H9 (cell line): Measurements from ENCODE around the gene KRT78. TPM values are rescaled to one million over a fixed set of nuclear protein-coding genes. Genes with fewer than 3 reads are reported as not detected.
A peak's percentile ranks its signal among the peaks of the same experiment; 100 is the strongest.

Source experiments
- DNase-seq: peaks from one replicate; pipeline ENCODE4 v3.0.0-alpha.2; 2017
- H2AFZ ChIP-seq: one replicate; pipeline ENCODE4 v1.6.1; 2013; ENCODE audit warnings: mild to moderate bottlenecking, low read length, control low read depth, moderate library complexity
- H2AK5ac ChIP-seq: 2 replicates; pipeline ENCODE4 v1.6.1; 2013; ENCODE audit warnings: low read length, control low read depth, mixed read lengths; ENCODE audit not compliant: insufficient read length
- H2BK120ac ChIP-seq: one replicate; pipeline ENCODE4 v1.6.1; 2013; ENCODE audit warnings: low read depth, mild to moderate bottlenecking, low read length, control low read depth, inconsistent platforms; ENCODE audit not compliant: poor library complexity, severe bottlenecking
- H2BK12ac ChIP-seq: 2 replicates; pipeline ENCODE4 v1.6.1; 2013; ENCODE audit warnings: low read length, control low read depth, mixed read lengths, low read depth; ENCODE audit not compliant: insufficient read length
- H2BK15ac ChIP-seq: 2 replicates; pipeline ENCODE4 v1.6.1; 2013; ENCODE audit warnings: low read depth, low read length, control low read depth
- H2BK20ac ChIP-seq: one replicate; pipeline ENCODE4 v1.6.1; 2013; ENCODE audit warnings: low read depth, mild to moderate bottlenecking, low read length, control low read depth, inconsistent platforms; ENCODE audit not compliant: poor library complexity, severe bottlenecking
- H2BK5ac ChIP-seq: 2 replicates; pipeline ENCODE4 v1.6.1; 2013; ENCODE audit warnings: low read length, control low read depth, mixed read lengths; ENCODE audit not compliant: insufficient read length
- H3K14ac ChIP-seq: 2 replicates; pipeline ENCODE4 v1.6.1; 2013; ENCODE audit warnings: low read length, control low read depth; ENCODE audit not compliant: insufficient read depth
- H3K18ac ChIP-seq: 2 replicates; pipeline ENCODE4 v1.6.1; 2013; ENCODE audit warnings: low read depth, mild to moderate bottlenecking, mixed read lengths, low read length, control low read depth; ENCODE audit not compliant: insufficient read length
- H3K23ac ChIP-seq: 2 replicates; pipeline ENCODE4 v1.6.1; 2013; ENCODE audit warnings: low read length, control low read depth, mixed read lengths, low read depth; ENCODE audit not compliant: insufficient read length
- H3K23me2 ChIP-seq: 2 replicates; pipeline ENCODE4 v1.6.1; 2013; ENCODE audit warnings: low read depth, mild to moderate bottlenecking, mixed read lengths, low read length, control low read depth; ENCODE audit not compliant: insufficient read length, poor library complexity, severe bottlenecking
- H3K27ac ChIP-seq: 2 replicates; pipeline ENCODE4 v1.5.1; 2013; ENCODE audit warnings: low read length, control low read depth, mixed read lengths, low read depth; ENCODE audit not compliant: insufficient read length
- H3K27me3 ChIP-seq: 2 replicates; pipeline ENCODE4 v1.6.1; 2013; ENCODE audit warnings: low read length, control low read depth, inconsistent platforms; ENCODE audit not compliant: insufficient read depth
- H3K4ac ChIP-seq: 2 replicates; pipeline ENCODE4 v1.6.1; 2013; ENCODE audit warnings: low read depth, mild to moderate bottlenecking, control low read depth, inconsistent platforms, low read length, moderate library complexity
- H3K4me1 ChIP-seq: 2 replicates; pipeline ENCODE4 v1.6.1; 2013; ENCODE audit warnings: low read length, control low read depth, inconsistent platforms; ENCODE audit not compliant: insufficient read depth
- H3K4me2 ChIP-seq: 2 replicates; pipeline ENCODE4 v1.6.1; 2013; ENCODE audit warnings: low read length, control low read depth, mixed read lengths; ENCODE audit not compliant: insufficient read length, insufficient read depth
- H3K56ac ChIP-seq: 2 replicates; pipeline ENCODE4 v1.6.1; 2013; ENCODE audit warnings: low read depth, mild to moderate bottlenecking, mixed read lengths, low read length, control low read depth; ENCODE audit not compliant: insufficient read length
- H3K79me1 ChIP-seq: 2 replicates; pipeline ENCODE4 v1.6.1; 2013; ENCODE audit warnings: low read depth, mild to moderate bottlenecking, moderate library complexity, low read length, control low read depth, inconsistent platforms; ENCODE audit not compliant: insufficient read depth, poor library complexity, severe bottlenecking
- H3K79me2 ChIP-seq: 2 replicates; pipeline ENCODE4 v1.6.1; 2013; ENCODE audit warnings: low read length, control low read depth, inconsistent platforms; ENCODE audit not compliant: insufficient read depth
- H3K9ac ChIP-seq: 2 replicates; pipeline ENCODE4 v1.6.1; 2013; ENCODE audit warnings: low read length, control low read depth, mixed read lengths; ENCODE audit not compliant: insufficient read length; ENCODE audit errors: extremely low read depth
- H3K9me3 ChIP-seq: one replicate; pipeline ENCODE4 v1.6.1; 2013; ENCODE audit warnings: low read depth, low read length, inconsistent platforms; ENCODE audit not compliant: control insufficient read depth
- H3T11ph ChIP-seq: one replicate; pipeline ENCODE4 v1.6.1; 2013; ENCODE audit warnings: mild to moderate bottlenecking, low read length, control low read depth, inconsistent platforms
- H4K20me1 ChIP-seq: one replicate; pipeline ENCODE4 v1.6.1; 2013; ENCODE audit not compliant: control insufficient read depth, insufficient read length, insufficient read depth
- H4K5ac ChIP-seq: 2 replicates; pipeline ENCODE4 v1.6.1; 2013; ENCODE audit warnings: low read depth, mild to moderate bottlenecking, mixed read lengths, low read length, control low read depth; ENCODE audit not compliant: insufficient read length
- H4K8ac ChIP-seq: replicated peaks from 2 replicates; pipeline ENCODE4 v1.6.1; 2013; ENCODE audit warnings: low read length, control low read depth, mixed read lengths, low read depth; ENCODE audit not compliant: insufficient read length
- H4K91ac ChIP-seq: 2 replicates; pipeline ENCODE4 v1.6.1; 2013; ENCODE audit warnings: low read depth, mild to moderate bottlenecking, moderate library complexity, mixed read lengths, low read length, control low read depth; ENCODE audit not compliant: insufficient read length
- H3K27ac Mint-ChIP-seq, 3 experiments: 2 replicates in 2 of 3; 3 replicates in 1 of 3; pipeline ENCODE4 v1.8.0; 2020 to 2021; ENCODE audit warnings: mixed read lengths in 3 of 3, mild to moderate bottlenecking in 1 of 3, moderate library complexity in 1 of 3
- H3K27me3 Mint-ChIP-seq: 2 replicates; pipeline ENCODE4 v1.8.0; 2021; ENCODE audit warnings: low read depth, mild to moderate bottlenecking, moderate library complexity, mixed read lengths
- H3K36me3 Mint-ChIP-seq, 3 experiments: 2 replicates in 2 of 3; 3 replicates in 1 of 3; pipeline ENCODE4 v1.8.0; 2020 to 2021; ENCODE audit warnings: low read depth in 3 of 3, mixed read lengths in 3 of 3; ENCODE audit not compliant: insufficient read depth in 1 of 3
- H3K4me1 Mint-ChIP-seq, 2 experiments: 2 replicates each; pipeline ENCODE4 v1.8.0; 2020; ENCODE audit warnings: mixed read lengths in 2 of 2
- H3K4me3 Mint-ChIP-seq, 2 experiments: 2 replicates in 1 of 2; 3 replicates in 1 of 2; pipeline ENCODE4 v1.8.0; 2020 to 2021; ENCODE audit warnings: mild to moderate bottlenecking in 2 of 2, mixed read lengths in 2 of 2, moderate library complexity in 1 of 2
- H3K9me3 Mint-ChIP-seq, 2 experiments: 2 replicates in 1 of 2; 3 replicates in 1 of 2; pipeline ENCODE4 v1.8.0; 2020; ENCODE audit warnings: mild to moderate bottlenecking in 2 of 2, mixed read lengths in 2 of 2, moderate library complexity in 1 of 2
- CTCF ChIP-seq: fragments of 200-600 bp; sonication (generic); conservative IDR thresholded peaks from 3 replicates; pipeline ENCODE4 v1.8.0; 2021; ENCODE audit warnings: antibody characterized with exemption, mild to moderate bottlenecking
- WGBS: extraction: QIAGEN DNeasy Blood & Tissue Kit; methylation state at CpG from one replicate; pipeline ENCODE4 v1.1.7; 2013; ENCODE audit warnings: missing lambda C conversion rate, low lambda C conversion rate, mixed read lengths; ENCODE audit not compliant: insufficient read length; ENCODE audit errors: extremely low coverage; 5-methylcytosine and 5-hydroxymethylcytosine counted together
- total RNA-seq: library from RNA; stranded (reverse); gene quantifications from 2 replicates; pipeline ENCODE4 v1.2.1, GENCODE V29; 2021

KRT78 gene
- total RNA-seq, 1 experiment from 2014 or later: not detected

- Mint-ChIP-seq H3K36me3 (no peaks in the 10 kb centered on the region), H3K27ac (peak overlapping the region in 1 of 3 experiments; percentile 6; a peak in 3 of 7 replicates), H3K4me1 (peaks cover 23 to 30% of the 10 kb centered on the region in 2 experiments), H3K9me3 (no peaks in the 10 kb centered on the region), H3K4me3 (no peak overlapping the region), H3K27me3 (no peaks in the 10 kb centered on the region)
- no peak for DNase-seq
- Histone ChIP-seq H3K56ac (no peak overlapping the region), H2BK15ac (no peak overlapping the region), H3K9ac (no peak overlapping the region), H4K5ac (no peak overlapping the region), H3K79me2 (no peaks in the 10 kb centered on the region), H4K8ac (no peak overlapping the region), H3K27me3 (no peaks in the 10 kb centered on the region), H3T11ph (no peak overlapping the region), H3K9me3 (no peaks in the 10 kb centered on the region), H2BK5ac (no peak overlapping the region), H3K4me2 (no peak overlapping the region), H3K23ac (no peak overlapping the region), H3K79me1 (no peaks in the 10 kb centered on the region), H4K20me1 (peaks cover 3% of the 10 kb centered on the region), H2AK5ac (no peak overlapping the region), H3K18ac (no peak overlapping the region), H2AFZ (no peak overlapping the region), H2BK120ac (no peak overlapping the region), H3K4me1 (peaks cover 8% of the 10 kb centered on the region; the same call in 1 of the 2 replicates), H4K91ac (no peak overlapping the region), H2BK20ac (no peak overlapping the region), H2BK12ac (no peak overlapping the region), H3K27ac (no peak overlapping the region), H3K23me2 (no peaks in the 10 kb centered on the region), H3K4ac (no peak overlapping the region), H3K14ac (no peak overlapping the region)
- no peak for TF ChIP-seq CTCF
- no CpG with 5 or more reads among the region's 5 CpGs for WGBS
These were observed 49.1 kb downstream of the KRT78 start for GRCh38 chr12:52799505-52800211.
